CD1c-positive myeloid dendritic cell (primary cell): ENCODE results near the gene ZNF473.

Experiments
- DNase-seq: peaks from one replicate; pipeline ENCODE4 v3.0.0-alpha.2; 2016; ENCODE audit errors: extremely low spot score

The ZNF473 gene

DNA sequence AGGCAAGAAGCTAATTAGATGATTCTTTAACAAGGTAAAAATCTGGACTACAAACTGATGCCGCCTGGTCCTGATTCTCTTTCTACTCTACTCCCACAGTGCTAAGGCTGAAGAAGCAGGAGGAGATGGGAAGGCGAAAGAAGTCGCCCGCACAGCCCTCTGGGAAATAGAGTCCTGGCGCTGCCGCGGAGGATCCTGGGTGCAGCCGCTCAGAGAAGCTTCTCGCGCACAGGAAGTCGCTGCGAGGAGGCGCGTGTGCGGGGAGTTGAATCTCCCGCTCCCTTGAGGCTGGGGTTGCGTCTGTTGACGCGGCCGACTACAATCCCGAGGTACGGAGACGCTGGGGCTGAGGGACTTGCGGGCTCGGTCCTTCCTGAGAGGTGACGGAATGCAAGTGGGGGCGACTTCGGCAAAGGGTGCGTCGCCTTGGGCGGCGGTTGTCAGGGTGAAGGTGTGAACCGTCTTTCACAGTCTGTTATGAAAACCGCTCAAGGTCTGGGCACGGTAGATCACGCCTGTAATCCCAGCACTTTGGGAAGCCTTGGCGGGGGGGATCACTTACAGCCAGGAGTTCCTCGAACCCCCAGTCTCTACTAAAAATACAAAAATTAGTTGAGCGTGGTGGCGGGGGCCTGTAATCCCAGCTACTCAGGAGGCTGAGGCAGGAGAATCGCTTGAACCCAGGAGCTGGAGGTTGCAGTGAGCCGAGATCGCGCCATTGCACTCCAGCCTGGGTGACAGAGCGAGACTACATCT lies at the start of gene ZNF473:
ZNF473 (plus strand) TSS at position 212 of the 756 bp plus-strand sequence. CDS start 5,078 bp downstream, outside the sequence.
- peak; percentile 97 for DNase-seq

GRCh38 chr19:49976496-49976895 lies 49.3 kb upstream of the ZNF473 start:
- DNase-seq, result no peak

- DNase-seq, result no peak
Measured at GRCh38 chr19:49977076-49977475, 48.7 kb upstream of the ZNF473 start.

GRCh38 chr19:49977881-49978280 lies 47.9 kb upstream of the ZNF473 start:
- DNase-seq, result no peak

DNA sequence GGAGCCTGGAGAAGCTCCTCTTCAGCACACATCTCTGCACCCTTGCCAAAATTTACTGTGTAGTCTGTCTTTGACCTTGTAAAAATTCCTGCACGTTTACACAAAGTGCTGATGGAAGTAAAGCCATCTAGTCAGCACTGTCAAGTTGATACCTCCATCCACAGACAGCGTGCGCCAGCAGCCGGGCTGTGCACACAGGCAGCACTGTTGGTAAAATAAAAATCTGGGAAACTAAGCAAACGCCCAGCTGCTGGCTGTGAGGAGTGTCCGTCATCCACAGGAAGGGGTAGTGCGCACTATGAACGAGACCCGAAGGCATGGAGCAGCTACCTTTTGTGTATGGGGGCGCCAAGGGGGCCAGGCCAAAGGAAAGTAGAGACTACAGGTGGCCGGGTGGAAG lies 47.5 kb upstream of the ZNF473 start:
- DNase-seq, result no peak

- no peak for DNase-seq
Measured at GRCh38 chr19:49981603-49982593, 43.9 kb upstream of the ZNF473 start.

DNA sequence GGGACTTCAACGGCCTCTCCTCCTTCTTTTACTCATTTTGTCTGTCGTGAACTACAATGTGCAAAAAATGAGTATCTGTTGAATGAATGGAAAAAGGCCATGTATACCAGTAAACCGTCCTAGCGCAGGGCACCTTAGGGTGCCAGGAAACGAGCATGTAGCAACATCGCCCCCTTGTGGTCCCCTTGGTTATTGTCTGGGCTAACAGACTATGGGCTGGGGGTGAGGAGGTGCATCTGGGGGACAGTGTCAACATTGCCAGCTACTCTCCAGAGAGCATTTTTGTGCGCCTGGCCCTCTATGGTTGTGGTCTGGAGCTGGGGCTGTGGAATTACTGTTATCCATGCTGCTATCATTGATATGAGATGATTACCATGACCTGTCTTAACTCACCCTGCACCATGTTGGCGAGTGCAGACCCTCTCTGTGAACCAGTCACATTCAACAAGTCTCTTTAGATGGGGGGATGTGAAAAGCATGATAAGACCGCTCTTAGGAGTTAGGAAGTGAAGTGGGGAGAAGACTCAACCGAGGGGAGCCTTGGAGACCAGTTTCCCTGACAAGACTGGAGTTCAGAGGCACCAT lies 42.1 kb upstream of the ZNF473 start:
- peak; percentile 88 for DNase-seq

DNA sequence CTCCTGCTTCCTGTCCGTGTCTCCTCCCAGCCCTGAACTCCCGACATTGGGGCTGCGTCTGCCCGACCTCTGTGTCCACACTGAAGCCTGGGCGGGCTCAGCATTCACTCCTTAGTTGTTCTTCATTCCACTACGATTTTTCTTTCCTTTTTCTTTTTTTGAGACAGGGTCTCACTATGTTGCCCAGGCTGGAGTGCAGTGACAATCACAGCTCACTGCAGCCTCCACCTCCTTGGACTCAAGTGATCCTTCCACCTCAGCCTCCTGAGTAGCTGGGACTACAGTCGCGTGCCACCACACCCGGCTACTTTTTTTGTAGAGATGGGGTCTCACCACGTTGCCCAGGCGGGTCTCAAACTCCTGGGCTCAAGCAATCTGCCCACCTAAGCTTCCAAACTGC lies 41.3 kb upstream of the ZNF473 start:
- DNase-seq, result no peak

- peak; percentile 8 for DNase-seq
Measured at GRCh38 chr19:49985871-49986270, 39.9 kb upstream of the ZNF473 start.

- DNase-seq, result no peak
Measured at GRCh38 chr19:49986354-49986753, 39.5 kb upstream of the ZNF473 start.

DNA sequence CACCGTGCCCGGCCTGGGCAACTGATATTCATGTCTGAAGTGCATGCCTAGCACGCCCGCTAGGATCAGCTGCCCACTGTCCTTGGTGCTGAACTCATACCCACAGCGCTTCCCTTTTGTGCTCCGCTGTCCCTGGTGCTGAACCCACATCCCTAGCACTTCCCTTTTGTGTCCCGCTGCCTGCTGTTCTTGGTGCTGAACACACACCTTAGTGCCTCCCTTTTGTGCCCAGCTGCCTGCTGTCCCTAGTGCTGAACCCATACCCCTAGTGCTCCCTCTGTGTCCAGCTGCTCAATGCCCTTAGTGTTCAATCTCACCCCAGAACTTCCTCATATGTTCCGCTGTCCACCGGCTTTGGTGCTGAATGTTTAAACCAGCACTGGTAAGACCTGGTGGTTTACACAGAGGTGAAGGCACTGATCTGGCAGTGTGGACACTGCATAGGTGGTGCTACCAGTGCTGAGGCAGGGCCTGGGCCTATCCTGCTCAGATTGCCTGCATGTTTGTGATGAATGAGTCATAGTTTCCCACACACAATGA lies 38.6 kb upstream of the ZNF473 start:
- peak; percentile 97 for DNase-seq

DNA sequence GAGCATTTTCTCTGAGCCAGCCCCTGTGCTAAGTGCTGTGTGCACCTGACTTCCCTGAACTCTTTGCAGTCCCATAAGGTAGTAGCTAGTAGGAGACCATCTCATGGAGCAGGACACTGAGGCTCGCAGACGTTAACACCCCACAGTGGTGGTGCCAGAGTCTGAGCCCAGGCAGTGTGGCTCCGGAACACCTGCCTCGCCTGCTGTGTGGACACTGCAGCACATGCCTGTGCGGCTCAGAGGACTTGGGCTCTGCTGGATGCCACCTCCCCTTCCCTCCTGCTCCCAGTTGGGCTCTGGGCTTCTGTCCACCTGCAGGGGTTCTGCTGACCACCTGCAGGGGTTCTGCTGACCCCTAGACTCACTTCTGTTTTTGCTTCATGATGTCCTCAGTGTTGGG lies 37.8 kb upstream of the ZNF473 start:
- no peak for DNase-seq

DNA sequence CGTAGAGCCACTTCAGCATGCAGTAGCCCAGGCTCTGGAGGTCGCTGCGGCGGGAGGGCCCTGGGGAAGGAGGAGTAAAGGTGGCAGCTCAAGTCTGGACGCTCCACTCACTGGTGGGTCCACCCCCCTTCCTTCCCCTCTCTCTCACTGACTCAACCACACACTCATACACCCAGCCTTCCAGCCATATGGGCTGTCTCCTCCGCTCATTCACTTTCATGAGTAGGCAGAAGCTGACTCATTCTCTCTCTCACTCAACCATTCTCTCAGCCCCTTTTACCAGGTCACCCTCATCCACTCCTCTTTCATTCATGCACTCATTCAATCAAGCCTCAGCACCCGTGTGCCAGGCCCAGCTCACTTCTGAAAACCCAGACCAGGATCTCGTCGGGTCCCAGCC lies 37.4 kb upstream of the ZNF473 start:
- no peak for DNase-seq

DNA sequence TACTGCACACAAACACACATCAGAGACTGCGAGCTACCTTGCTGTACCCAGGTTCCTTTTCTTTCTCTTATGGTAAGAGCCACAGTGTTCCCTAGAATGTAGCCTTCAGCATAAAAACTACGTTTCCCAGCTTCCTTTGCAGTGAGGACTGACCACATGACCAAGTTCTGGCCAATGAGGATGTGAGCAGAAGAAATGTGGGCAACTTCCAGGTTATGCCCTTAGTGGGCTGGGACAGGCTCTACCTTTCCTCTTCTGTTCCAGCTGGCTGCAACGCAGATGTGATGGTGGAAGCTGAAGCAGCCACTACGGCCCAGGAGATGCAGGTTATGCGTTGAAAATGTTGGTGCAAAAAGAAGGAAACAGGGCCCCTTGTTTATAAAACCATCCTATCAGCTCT lies 28.1 kb upstream of the ZNF473 start:
- DNase-seq, result peak; percentile 70

GRCh38 chr19:49999371-50000010 lies 26.3 kb upstream of the ZNF473 start:
- DNase-seq, result no peak

DNA sequence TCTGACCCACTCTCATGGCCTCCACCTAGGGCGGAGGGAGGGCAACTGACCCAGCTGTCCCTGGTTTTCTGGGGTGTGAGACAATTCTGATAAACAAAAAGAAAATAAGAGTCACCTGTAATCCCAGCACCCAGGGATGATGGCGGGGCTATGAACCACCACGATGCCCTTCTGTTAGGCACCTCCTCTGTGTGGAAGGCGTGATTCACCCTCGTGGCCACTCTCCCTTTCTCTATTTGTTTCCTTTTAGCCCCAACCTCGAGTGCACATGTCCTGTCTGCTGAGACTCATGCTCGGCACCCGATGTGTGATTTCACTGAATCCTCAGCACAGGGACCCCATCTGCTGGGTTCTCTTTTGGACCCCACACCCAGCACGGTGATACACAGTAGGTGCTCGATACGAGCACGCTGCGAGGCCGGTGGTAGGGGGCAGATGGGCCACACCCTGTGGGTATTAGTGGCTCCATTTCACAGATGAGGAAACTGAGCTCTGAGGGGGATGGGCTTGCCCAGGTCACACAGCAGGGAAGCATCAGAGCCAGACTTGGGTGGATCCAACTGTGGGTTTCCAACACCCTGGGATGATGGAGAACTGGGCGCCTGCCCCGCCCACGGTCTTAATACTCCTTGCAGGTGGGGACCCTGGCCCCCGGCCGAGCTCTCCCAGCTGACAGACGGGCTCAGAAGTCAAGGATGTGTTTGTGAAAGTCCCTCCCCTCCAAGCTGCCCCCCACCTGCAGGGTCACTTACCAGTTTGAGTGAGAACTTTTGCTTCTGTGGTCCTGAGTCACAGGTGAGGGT lies 25.6 kb upstream of the ZNF473 start:
- DNase-seq, result no peak

DNA sequence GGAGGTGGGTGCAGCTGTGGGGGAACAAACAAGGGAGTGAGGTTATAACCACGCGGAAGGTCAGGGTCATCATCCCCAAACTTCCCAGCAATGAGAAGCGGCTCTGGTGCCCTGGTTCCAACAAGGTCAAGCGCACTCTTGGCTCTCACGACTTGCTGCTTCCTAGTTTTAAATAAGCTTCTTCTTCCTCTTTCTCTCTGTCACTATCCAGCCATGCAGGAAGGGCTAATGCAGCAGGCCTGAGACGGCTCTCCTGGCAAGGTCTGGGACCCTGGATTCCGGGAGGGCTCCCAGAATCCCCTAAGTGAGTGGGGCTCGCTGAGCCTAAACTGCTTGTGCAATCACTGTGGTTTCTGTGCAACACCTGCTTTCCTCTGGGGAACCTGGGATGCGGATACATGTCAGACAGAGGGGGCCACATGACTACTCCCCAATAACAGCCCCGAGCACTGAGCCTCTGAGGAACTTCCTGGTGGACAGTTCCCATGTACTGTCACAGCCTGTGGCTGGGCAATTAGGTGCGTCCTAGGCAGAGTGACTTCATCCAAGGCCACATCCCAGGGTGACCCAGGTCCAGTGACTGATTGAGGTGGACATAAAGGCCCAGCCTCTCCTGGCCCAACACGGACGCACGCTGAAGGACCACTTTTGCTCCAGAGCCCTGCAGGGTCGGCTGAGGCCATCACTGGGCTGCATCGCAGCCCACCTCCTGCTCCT lies 24.8 kb upstream of the ZNF473 start:
- peak; percentile 18 for DNase-seq

- DNase-seq, result no peak
Measured at GRCh38 chr19:50001775-50002174, 24.0 kb upstream of the ZNF473 start.

DNA sequence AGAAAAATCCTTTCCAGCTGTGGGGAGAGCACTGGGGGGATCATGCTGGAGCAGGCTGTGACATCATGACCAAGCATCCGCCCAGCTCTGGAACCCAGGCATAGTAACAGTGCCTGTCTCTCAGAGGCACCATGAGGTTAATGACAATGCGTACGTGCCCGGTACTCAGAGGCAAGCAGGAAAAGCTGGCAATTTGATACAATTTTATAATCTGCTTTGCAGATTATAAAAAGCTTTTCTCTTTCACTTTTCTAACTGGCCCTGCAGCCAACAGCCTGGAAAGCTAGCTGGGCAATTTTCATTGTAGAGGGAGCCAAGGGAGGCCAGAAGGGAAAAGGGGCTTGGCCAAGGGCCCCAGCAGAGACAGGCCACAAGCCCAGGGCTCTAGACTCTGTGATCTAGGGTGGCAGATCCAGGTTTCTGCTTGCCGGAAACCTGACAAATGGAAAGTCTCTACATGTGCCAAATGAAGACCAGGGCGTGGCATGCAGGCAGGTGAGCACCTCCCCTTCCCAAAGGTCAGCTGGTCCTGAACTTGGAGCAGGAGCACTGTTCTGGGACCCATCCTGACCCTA lies 23.3 kb upstream of the ZNF473 start:
- DNase-seq, result no peak
